Activated CD4-positive, alpha-beta T cell treated with anti-CD3 and anti-CD28 coated beads for 36 hours (primary cell): Measurements from ENCODE around the gene USP17L26. TPM values are rescaled to one million over a fixed set of nuclear protein-coding genes. Genes with fewer than 3 reads are reported as not detected.
"Not testable (repeated sequence)": the region's sequence is repeated elsewhere in the genome, so short reads cannot be mapped to it uniquely, and the experiment has no call there.

Source experiments
- ATAC-seq: fragments of 200-7000 bp; cut with Tn5 transposase; one replicate; pipeline ENCODE4 v1.10.0; 2021; ENCODE audit warnings: mild to moderate bottlenecking, moderate library complexity
- CTCF ChIA-PET: fragments of 350-600 bp; sonication (Branson Sonifier 250); formaldehyde crosslinking; loops from one replicate; lab custom pipeline; 2021; ENCODE audit warnings: antibody characterized with exemption; lab: Charles Lee
- POLR2A ChIA-PET: fragments of 350-600 bp; sonication (Branson Sonifier 250); formaldehyde crosslinking; loops from one replicate; lab custom pipeline; 2021; ENCODE audit warnings: antibody characterized with exemption, inconsistent platforms; lab: Charles Lee
- DNase-seq: peaks from one replicate; pipeline ENCODE4 v3.0.0-alpha.2; 2020
- H3K27ac Mint-ChIP-seq: one replicate; pipeline ENCODE4 v1.8.0; 2021; ENCODE audit warnings: mixed read lengths
- H3K27me3 Mint-ChIP-seq: one replicate; pipeline ENCODE4 v1.8.0; 2021; ENCODE audit warnings: mixed read lengths
- H3K36me3 Mint-ChIP-seq: one replicate; pipeline ENCODE4 v1.8.0; 2021; ENCODE audit warnings: low read depth, mixed read lengths
- H3K4me1 Mint-ChIP-seq: one replicate; pipeline ENCODE4 v1.8.0; 2021; ENCODE audit warnings: mixed read lengths
- H3K4me3 Mint-ChIP-seq: one replicate; pipeline ENCODE4 v1.8.0; 2021; ENCODE audit warnings: mild to moderate bottlenecking, moderate library complexity, mixed read lengths
- H3K9me3 Mint-ChIP-seq: one replicate; pipeline ENCODE4 v1.8.0; 2021; ENCODE audit warnings: low read depth, mixed read lengths
- intact Hi-C, 2 experiments: fragments of 100-400 bp; cut with DNase I in 1 of 2; cut with micrococcal nuclease in 1 of 2; formaldehyde crosslinking; loops; one replicate each; pipeline versions ENCODE4 v1.14.2 to v1.15.1; 2022 to 2024; cut with DNase I, micrococcal nuclease
- total RNA-seq, 2 experiments: library from RNA; stranded (reverse); gene quantifications; one replicate each; pipeline ENCODE4 v1.2.3, GENCODE V29; 2021

Gene USP17L26
- total RNA-seq, 2 experiments from 2014 or later = not detected

DNA sequence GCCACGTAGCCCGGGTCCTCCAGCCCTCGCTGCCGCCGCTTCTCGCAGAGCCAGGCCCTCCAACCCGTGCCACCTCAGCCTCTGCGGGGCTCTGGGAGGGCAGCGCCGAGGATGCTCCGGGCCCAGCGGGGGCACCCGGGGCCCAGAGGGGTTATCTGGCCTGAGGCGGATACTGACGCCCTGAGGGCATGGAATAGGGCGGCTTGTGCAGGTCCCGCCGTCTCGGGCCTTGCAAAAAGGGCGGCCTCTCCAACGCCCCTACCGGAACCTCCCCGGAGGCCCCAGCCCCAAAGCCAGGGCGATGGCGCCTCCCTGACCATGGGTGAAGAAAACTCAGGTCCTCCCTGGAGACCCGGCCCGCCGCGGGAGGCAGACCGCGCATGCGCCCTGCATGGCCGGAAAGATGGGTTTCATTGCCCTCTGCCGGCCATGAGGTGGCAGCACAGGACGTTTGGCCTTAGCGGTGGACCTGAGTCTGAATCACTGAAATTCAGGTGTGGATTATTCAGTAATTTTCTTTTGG lies 46.6 kb downstream of the USP17L26 start:
- H3K4me1 Mint-ChIP-seq, H3K36me3 Mint-ChIP-seq, POLR2A ChIA-PET, H3K9me3 Mint-ChIP-seq, intact Hi-C loops, H3K27me3 Mint-ChIP-seq, H3K27ac Mint-ChIP-seq, CTCF ChIA-PET: not testable (repeated sequence)
- ATAC-seq (peak; percentile 44), DNase-seq (peak; percentile 76)
- peak overlapping the region; percentile 47 for H3K4me3 Mint-ChIP-seq

DNA sequence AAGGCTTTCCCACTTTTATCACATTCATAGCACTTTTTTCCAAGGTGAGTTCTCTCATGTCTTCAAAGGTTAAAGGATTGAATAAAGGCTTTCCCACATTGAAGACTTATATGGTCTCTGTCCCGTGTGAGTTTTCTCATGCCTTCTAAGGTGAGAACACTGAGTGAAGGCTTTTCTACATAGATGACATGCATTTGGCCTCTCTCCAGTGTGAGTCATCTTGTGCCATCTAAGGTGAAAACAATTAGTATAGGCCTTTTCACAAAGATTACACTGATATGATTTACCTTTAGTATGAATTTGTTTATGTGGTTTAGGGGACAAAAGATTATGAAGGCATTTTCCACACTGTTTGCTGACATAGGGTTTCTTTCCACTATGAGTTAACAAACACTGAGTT lies 49.7 kb downstream of the USP17L26 start:
- intact Hi-C loops = no loop called here
- CTCF ChIA-PET = no interaction called here
- H3K4me3 Mint-ChIP-seq = no peak overlapping the region
- no peaks in the 10 kb centered on the region for H3K36me3 Mint-ChIP-seq
- no peak overlapping the region for H3K27ac Mint-ChIP-seq
- DNase-seq (no peak), ATAC-seq (no peak)
- POLR2A ChIA-PET = no interaction called here
- H3K4me1 Mint-ChIP-seq = peaks cover 2% of the 10 kb centered on the region
- no peaks in the 10 kb centered on the region for H3K9me3 Mint-ChIP-seq
- H3K27me3 Mint-ChIP-seq = peaks cover 4% of the 10 kb centered on the region

Other genes with a start within 250 kb of the USP17L26 start
- not detected for gene FAM90A26, start 164.2 kb upstream of the USP17L26 start, total RNA-seq
- not detected for gene USP17L10, start 124.0 kb upstream of the USP17L26 start, total RNA-seq
- gene USP17L11, start 119.3 kb upstream of the USP17L26 start, total RNA-seq = under 1 TPM; 0.11 to 0.16 TPM
- gene USP17L12, start 114.5 kb upstream of the USP17L26 start, total RNA-seq = not detected
- not detected for gene USP17L13, start 109.8 kb upstream of the USP17L26 start, total RNA-seq
- gene USP17L15, start 100.3 kb upstream of the USP17L26 start, total RNA-seq = not detected
- gene USP17L17, start 90.8 kb upstream of the USP17L26 start, total RNA-seq = not detected
- gene USP17L18, start 86.0 kb upstream of the USP17L26 start, total RNA-seq = not detected
- gene USP17L19, start 81.3 kb upstream of the USP17L26 start, total RNA-seq = not detected
- not detected for gene USP17L20, start 76.5 kb upstream of the USP17L26 start, total RNA-seq
- not detected for gene USP17L21, start 71.8 kb upstream of the USP17L26 start, total RNA-seq
- gene USP17L22, start 67.0 kb upstream of the USP17L26 start, total RNA-seq = not detected
- gene USP17L24, start 9.5 kb upstream of the USP17L26 start, total RNA-seq = not detected
- gene USP17L25, start 4.7 kb upstream of the USP17L26 start, total RNA-seq = not detected
- gene USP17L5, start 4.7 kb downstream of the USP17L26 start, total RNA-seq = not detected
- gene USP17L27, start 9.5 kb downstream of the USP17L26 start, total RNA-seq = not detected
- not detected for gene USP17L28, start 14.2 kb downstream of the USP17L26 start, total RNA-seq
- not detected for gene USP17L29, start 19.0 kb downstream of the USP17L26 start, total RNA-seq
- not detected for gene USP17L30, start 28.5 kb downstream of the USP17L26 start, total RNA-seq
- gene DEFB131A, start 109.8 kb downstream of the USP17L26 start, total RNA-seq = not detected